Hematopoietic multipotent progenitor cell treated with erythropoietin and hydrocortisone succinate and interleukin-3 and kit ligand, for 6 days (in vitro differentiated cells): Measurements from ENCODE around the gene DOCK9.
"Not testable (repeated sequence)": the region's sequence is repeated elsewhere in the genome, so short reads cannot be mapped to it uniquely, and the experiment has no call there.

Experiments
- DNase-seq: peaks from one replicate; pipeline ENCODE4 v3.0.0-alpha.2; 2015

The DOCK9 gene

DNA sequence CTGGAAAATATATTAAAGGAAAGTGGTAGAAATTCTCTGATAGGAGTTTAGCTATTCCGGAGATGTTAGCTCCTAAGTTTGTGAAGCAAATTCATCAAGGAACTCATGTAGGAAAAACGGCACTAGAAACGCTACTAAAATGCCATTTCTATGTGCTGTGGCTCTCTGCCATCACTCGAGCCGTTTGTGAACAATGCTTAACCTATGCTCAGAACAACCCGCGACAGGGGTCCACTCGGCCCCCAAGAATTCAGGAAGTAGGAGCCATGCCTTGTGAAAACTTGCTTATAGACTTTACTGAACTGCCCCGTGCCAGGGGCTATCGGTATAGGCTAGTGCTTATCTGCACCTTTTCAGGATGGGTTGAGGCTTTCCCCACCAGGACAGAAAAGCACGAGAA is 211.2 kb downstream of the DOCK9 start:
- DNase-seq, result no peak

DNA sequence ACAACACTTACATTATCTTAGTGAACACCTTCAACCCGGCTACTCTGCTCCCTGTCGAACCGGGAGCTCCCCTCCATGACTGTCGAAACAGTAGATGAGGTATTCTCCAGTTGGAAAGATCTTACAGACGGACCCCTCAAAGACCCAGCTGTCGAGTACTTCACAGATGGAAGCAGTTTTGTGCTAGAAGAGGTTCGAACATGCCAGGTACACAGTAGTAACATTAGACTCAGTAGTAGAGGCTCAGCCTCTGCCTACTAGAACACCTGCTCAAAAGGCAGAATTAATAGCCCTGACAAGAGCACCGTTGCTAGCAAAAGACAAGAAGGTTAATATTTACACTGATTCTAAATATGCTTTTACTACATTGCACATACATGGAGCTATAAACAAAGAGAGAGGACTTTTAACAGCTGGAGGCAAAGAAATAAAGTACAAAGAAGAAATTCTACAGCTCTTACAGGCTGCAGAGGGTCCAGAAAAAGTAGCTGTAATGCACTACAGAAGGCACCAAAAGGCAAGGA is 211.8 kb downstream of the DOCK9 start:
- DNase-seq, result no peak

DNA sequence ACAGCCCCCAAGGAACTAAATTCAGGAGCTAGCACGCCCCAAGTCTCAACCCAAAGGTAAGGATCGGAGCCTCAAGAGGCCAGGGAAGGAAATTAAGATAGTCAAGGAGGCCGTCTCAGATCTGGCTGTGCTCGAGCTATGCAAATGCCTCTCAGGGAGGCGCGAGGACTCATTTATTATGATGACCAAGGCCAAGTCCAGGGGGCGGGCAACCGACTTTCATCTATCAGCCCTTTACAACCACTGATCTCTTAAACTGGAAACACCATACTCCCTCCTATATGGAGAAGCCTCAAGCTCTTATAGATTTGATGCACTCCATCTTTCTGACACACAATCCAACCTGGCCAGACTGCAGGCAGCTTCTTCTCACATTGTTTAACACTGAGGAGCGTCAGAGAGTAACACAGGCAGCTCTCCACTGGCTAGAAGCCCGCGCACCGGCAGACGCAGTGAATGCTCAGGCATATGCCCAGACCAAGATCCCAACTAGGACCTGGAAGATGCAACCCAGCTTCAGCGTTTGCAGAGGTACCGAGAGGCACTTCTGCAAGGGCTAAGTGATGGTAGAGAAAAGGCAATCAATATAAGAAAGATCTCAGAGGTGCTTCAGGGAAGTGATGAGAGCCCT is 215.8 kb downstream of the DOCK9 start:
- DNase-seq, result no peak

DNA sequence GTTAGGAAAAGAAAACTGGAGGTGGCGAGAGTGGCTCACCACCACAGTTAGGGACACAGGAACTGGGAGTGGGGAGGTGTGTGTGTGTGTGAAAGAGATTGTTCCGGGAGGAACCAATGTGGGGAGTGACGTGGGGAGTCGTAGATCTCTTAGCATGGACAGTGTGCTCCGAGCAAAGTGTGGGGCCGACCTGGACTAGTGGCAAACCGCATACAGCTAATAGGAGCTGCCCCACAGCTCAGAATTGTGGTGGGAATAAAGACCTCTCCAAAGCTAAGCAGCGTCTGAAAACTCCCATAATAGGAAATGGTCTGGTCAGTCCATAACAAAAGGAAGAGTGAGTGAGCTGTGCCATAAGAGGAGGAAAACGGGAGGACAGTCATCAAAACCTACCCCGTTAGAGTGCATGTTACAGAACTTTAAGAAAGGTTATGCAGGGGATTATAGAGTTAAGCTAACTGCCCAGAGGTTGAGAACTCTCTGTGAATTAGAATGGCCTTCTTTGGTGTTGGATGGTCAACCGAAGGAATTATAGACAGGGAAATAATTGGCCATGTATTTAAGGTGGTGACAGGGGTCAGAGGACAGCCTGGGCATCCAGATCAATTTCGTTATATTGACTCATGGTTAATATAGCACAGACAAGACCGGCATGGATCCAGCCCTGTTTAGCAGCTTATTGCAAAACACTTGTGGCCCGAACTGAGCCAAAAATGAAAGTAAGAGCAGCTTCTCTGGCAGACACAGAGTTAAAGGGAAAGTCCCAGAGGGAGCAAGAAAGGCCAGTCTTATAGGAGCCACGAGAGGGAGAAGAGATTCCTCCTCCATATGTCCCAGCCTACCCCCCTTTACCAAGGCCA is 216.5 kb downstream of the DOCK9 start:
- no peak for DNase-seq

DNA sequence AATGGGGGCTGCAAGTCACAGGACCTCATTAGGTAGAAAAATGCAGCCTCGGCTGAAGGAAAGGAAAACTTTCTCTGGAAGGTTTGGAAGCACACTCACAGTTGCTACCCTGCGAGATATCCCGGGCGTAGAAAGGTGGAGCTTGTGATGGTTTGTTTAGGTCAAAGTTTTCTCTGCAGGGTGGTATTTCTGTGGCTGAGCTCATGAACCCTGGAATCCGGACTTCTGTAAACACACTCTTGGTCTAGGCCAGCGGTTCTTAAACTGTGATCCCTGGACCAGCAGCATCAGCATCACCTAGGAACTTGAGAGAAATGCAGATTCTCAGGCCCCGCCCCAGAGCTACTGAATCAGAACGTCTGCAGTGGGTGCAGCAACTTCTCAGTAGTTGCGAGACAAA is 222.1 kb downstream of the DOCK9 start:
- DNase-seq, result no peak

DNA sequence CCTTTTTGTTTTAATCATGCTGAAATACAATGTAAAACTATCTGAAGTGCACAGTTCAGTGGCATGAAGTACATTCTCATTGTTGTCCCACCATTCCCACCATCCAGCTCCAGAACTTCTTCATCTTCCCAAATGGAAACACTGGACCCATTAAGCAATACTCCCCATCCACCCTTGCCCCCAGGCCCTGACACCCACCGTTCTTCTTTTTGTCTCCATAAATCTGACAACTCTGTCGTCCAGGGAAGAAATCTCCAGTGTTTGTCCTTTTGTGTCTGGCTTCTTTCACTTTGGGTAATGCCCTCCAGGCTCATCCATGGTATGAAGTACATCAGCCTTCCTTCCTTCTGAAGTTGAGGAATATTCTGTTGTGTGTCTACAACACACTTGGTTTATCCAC is 222.7 kb downstream of the DOCK9 start:
- DNase-seq, result no peak

DNA sequence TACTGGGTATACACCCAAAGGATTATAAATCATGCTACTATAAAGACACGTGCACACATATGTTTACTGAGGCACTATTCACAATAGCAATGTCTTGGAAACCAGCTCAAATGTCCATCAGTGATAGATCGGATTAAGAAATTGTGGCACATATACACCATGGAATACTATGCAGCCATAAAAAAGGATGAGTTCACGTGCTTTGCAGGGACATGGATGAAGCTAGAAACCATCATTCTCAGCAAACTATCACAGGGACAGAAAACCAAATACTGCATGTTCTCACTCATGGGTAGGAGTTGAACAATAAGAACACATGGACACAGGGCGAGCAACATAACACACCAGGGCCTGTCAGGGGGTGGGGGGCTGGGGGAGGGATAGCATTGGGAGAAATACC is 223.4 kb downstream of the DOCK9 start:
- DNase-seq, result not testable (repeated sequence)

DNA sequence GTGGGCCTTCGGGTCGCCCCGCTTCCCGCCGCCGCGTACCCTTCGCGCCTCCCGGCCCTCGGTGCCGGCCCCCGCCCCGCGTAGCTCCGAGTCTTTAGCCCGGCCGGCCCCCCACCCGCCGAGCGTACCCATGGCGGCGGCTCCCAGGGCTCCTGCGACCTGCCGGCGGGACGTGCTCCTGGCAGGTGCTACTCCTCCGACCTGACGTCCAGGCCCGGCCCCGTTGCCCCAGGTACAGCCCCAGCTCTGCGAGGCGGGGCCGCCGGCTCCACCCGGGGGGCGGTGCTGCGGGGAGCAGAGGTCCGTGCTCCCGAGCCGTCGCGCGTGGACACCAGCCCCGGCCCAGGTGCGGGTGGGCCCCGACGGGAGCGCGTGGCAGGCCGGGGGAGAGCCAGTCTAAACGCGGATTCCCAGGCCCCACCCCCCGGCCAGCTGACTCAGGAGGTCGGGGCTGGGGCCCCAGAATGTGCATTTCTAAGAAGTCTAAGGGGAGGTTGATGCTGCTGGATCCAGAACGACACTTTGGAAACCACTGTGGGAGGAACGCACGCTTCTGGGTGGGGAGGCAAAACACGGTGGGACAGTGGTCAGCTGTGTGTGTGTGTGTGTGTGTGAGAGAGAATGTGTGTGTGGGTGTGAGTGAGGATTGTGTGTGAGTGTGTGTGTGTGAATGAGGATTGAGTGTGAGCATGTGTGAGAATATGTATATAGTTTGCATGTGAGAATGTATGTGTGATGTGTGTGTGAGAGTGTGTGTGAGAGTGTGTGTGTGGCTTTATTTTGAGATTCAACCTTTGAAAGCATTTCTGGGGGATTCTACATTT is 225.2 kb downstream of the DOCK9 start, which contains the start of gene SLC15A1:
Gene SLC15A1 (minus strand): TSS at position 206 of the 824 bp plus-strand sequence. CDS start 74 bp downstream, at position 132.
- no peak for DNase-seq

DNA sequence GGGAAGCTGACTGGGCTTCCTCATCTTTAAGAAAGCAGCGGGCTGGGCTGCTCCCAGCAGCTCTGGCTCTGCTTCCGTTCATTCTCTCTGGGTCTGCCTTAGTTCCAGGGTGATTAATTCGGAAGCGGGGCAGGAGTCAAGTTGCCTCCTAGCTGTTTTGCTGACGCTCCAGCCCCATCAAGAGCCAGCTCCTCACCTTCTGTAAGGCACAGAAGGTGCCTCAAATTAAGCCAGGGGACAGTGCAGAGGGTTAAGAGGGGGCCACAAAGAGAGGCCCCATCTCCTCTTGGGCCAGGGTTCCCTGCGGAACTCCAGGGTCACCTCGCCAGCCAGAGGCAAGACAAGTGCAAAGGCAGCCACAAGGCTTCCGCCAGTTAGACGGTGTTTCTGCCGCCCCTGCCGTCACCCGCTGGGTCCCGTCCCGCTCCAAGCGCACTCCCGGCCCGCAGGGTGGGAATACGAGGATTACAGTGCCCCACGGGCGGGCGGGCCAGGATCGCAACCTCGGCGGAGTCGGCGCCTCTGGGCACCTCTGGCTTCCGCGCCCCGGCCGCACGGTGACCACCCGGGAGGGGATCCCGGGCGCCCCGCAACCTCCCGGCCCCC is 225.9 kb downstream of the DOCK9 start:
- DNase-seq, result no peak

DNA sequence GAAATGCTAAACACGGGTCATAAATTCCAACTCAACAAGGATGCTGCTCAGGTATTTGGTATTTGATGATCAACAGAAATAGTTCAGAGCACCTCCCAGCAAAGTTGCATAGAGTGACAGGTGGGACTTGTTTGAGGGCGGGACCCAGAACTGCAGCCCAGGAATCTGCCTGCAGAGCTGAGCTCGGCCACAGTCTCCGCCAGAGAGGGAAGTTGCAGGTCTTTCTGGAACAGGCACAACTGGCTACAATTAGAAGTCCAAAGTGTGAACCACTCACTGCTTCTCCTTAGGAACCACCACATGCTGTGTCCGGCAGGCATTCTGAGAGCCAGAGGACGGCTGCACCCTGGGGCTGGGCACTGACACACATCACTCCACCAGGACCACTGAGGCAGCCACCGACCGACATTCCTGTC is 226.5 kb downstream of the DOCK9 start:
- DNase-seq, result no peak

DNA sequence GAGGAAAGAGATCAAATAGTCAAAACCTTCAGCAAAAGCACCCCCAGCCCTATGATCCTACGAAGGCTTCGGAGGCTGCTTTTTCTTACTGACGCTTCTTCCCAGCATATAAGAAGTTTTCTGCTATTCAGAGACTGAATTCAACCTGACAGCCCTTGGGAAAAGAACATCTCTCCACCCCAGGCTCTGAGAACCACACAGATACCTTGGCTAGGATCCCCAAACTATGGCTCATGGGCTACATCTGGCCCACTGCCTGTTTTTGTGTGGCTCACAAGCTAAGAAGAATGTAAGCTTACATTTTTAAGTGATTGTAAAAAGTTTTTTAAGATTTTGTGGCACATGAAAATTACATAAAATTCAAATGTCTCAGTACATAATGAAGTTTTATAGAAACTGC is 228.4 kb downstream of the DOCK9 start:
- DNase-seq, result no peak

DNA sequence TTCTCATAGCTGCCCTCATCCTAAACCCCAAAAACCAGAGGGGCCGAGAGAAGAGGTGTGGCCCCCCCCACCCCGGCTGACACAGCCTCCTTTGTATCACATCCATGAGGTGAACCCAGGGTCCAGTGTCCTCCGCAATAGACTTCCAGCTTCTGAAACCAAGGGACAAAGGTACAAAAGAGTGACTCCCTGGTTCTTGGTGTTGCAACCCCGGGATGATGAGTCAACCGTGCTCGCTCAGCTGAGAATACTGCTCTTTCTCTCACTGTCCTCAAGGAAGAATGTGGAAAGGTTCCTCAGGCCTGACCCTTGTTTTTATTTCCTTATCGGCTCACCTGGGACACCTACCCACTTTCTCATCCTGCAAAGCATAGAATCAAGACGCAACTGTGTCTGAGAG is 230.9 kb downstream of the DOCK9 start:
- DNase-seq, result no peak
